Spinal cord (tissue), 10 donors: ENCODE results near the gene HOXC11. TPM values are rescaled to one million over a fixed set of nuclear protein-coding genes. Genes with fewer than 3 reads are reported as not detected.
A peak's percentile ranks its signal among the peaks of the same experiment; 100 is the strongest.

Experiments
- DNase-seq, 6 donors: peaks; one replicate each; pipeline versions ENCODE4 v3.0.0 to v3.0.0-alpha.2; 2013 to 2015; ENCODE audit warnings: low spot score in 6 of 6, low read depth in 4 of 6
- H3K27ac ChIP-seq: one replicate; pipeline ENCODE4 v1.5.1; 2013; ENCODE audit warnings: low read depth, low read length, control low read depth
- H3K27me3 ChIP-seq: one replicate; pipeline ENCODE4 v1.6.1; 2013; ENCODE audit warnings: low read length; ENCODE audit not compliant: control insufficient read depth, insufficient read depth
- H3K36me3 ChIP-seq: one replicate; pipeline ENCODE4 v1.6.1; 2013; ENCODE audit warnings: low read length; ENCODE audit not compliant: control insufficient read depth, insufficient read depth
- H3K4me1 ChIP-seq: one replicate; pipeline ENCODE4 v1.6.1; 2013; ENCODE audit warnings: low read length; ENCODE audit not compliant: control insufficient read depth, insufficient read depth
- H3K4me3 ChIP-seq: one replicate; pipeline ENCODE4 v1.5.1; 2013; ENCODE audit warnings: low read depth, low read length, control low read depth
- H3K9me3 ChIP-seq: one replicate; pipeline ENCODE4 v1.6.1; 2013; ENCODE audit warnings: low read length; ENCODE audit not compliant: control insufficient read depth, insufficient read depth
- WGBS: methylation state at CpG from one replicate; pipeline ENCODE4 v1.1.5; 2013; ENCODE audit warnings: missing lambda C conversion rate; ENCODE audit not compliant: insufficient coverage; 5-methylcytosine and 5-hydroxymethylcytosine counted together
- polyA plus RNA-seq, 2 donors: library from polyadenylated mRNA; unstranded; fragments of 120-200 nt; gene quantifications; one replicate each; pipeline ENCODE4 v1.2.1, GENCODE V29; 2013; ENCODE audit not compliant: insufficient read length in 2 of 2
- total RNA-seq, 2 donors: library from RNA; depleted of rRNA in 1 of 2; stranded (reverse); fragments of 120-200 nt in 1 of 2; fragments of >200 nt in 1 of 2; gene quantifications; one replicate each; pipeline versions ENCODE4 v1.2.3 to v1.2.4, GENCODE V29; 2013 to 2014
- donor health status: healthy.

The HOXC11 gene
- total and polyA plus RNA-seq, 4 donors, result 1.5 TPM; not detected in 3

- H3K4me1 ChIP-seq, result peaks cover 81% of the 10 kb centered on the region
- 15% methylated on average over 2 of the region's 3 CpGs for WGBS
- DNase-seq, result no peak
- no peaks in the 10 kb centered on the region for H3K36me3 ChIP-seq
- H3K4me3 ChIP-seq, result peak overlapping the region; percentile 88
- H3K9me3 ChIP-seq, result no peaks in the 10 kb centered on the region
- H3K27me3 ChIP-seq, result peaks cover 2% of the 10 kb centered on the region
- H3K27ac ChIP-seq, result peak overlapping the region; percentile 100
Observed at GRCh38 chr12:54016051-54016450, 43.1 kb downstream of the HOXC11 start.

- H3K27ac ChIP-seq, result peak overlapping the region; percentile 100
- peaks cover 2% of the 10 kb centered on the region for H3K27me3 ChIP-seq
- H3K4me3 ChIP-seq, result peak overlapping the region; percentile 88
- no peaks in the 10 kb centered on the region for H3K36me3 ChIP-seq
- DNase-seq, result peak in 3 of 6 donors; percentile 77 to 94 (median 80)
- WGBS, result 2% methylated on average over 13 of the region's 25 CpGs
- peaks cover 84% of the 10 kb centered on the region for H3K4me1 ChIP-seq
- H3K9me3 ChIP-seq, result no peaks in the 10 kb centered on the region
Observed at GRCh38 chr12:54016478-54016964, 43.6 kb downstream of the HOXC11 start.

- peaks cover 88% of the 10 kb centered on the region for H3K4me1 ChIP-seq
- 1% methylated on average over 21 of the region's 24 CpGs for WGBS
- H3K27me3 ChIP-seq, result peaks cover 2% of the 10 kb centered on the region
- H3K4me3 ChIP-seq, result peak overlapping the region; percentile 88
- H3K9me3 ChIP-seq, result no peaks in the 10 kb centered on the region
- peak overlapping the region; percentile 100 for H3K27ac ChIP-seq
- DNase-seq, result peak in 1 of 6 donors; percentile 88
- H3K36me3 ChIP-seq, result no peaks in the 10 kb centered on the region
Observed at GRCh38 chr12:54017027-54017788, 44.3 kb downstream of the HOXC11 start.

DNA sequence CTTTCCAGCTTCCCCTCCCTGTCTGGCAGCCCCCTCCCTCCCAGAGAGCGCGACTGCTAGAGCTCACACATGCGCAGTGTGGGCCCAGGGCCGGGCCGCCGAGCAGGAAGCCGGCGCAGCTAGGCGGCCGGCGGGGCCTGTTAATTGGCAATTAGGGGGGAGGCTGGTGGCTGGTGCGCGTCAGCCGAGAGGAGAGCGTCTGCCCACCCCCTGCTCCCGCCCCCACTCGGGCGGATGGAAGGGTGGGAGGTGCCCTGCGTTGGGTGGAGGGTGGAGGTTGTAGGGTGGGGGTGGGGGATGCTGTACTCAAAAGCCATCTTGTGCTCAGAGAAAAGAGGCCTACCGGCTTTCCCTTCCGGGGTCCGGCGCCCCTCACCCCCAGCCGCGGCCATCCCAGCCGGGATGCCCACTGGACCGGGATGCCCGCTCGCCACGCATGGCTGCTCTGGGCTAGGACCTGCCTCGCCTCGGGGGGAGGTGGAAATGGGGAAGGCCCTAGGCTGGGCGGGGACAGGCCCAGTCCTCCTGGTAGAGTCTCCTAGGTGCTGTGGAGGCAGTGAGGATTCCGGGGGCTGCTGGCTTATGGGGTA lies 45.0 kb downstream of the HOXC11 start:
- H3K27me3 ChIP-seq, result peaks cover 2% of the 10 kb centered on the region
- no peaks in the 10 kb centered on the region for H3K36me3 ChIP-seq
- DNase-seq, result peak in 5 of 6 donors; percentile 84 to 97 (median 89)
- peak overlapping the region; percentile 88 for H3K4me3 ChIP-seq
- no peaks in the 10 kb centered on the region for H3K9me3 ChIP-seq
- H3K4me1 ChIP-seq, result peaks cover 89% of the 10 kb centered on the region
- peak overlapping the region; percentile 100 for H3K27ac ChIP-seq
- WGBS, result 1% methylated on average over 22 of the region's 34 CpGs

- Histone ChIP-seq H3K4me3 (peak overlapping the region; percentile 88), H3K27ac (peak overlapping the region; percentile 100), H3K9me3 (no peaks in the 10 kb centered on the region), H3K4me1 (peaks cover 89% of the 10 kb centered on the region), H3K36me3 (no peaks in the 10 kb centered on the region), H3K27me3 (peaks cover 2% of the 10 kb centered on the region)
- 25% methylated on average over 15 of the region's 29 CpGs for WGBS
- DNase-seq, result peak in 1 of 6 donors; percentile 61
Observed at GRCh38 chr12:54018468-54018984, 45.6 kb downstream of the HOXC11 start.

DNA sequence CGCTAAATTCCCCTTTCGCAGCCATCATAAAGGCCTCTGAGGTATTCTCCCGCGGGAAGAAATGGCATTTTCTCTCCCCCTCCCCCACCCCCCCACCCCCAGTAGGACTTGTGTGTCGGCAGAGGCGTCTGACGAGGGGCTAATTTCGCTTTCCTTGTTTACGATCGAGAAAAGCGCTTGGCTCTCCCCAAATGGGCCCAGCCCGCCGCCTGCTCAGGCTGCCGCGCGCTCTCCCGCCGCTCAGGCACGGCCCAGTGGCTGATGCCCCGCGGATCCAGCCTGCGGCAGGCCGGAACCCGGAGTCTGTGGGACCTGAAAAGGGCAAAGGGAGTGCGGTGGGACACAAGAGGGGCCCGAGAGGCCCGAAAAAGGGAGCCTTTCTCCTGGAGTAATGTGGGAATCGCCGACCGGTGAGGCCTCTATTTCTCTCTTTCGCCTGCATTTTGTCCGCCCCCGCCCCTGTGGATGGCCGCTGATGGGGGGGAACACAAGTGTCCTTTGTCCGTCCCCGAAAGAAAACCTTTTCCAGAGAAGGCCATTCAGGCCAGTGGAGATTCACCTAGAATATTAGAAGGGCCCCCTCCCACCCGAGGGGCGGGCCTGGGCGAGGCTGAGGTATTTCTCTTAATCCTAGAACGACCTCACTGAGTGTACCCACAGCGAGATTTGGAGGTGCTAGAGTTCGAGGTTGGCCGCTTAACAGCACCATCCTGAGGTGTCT lies 46.3 kb downstream of the HOXC11 start:
- Histone ChIP-seq H3K4me1 (peaks cover 89% of the 10 kb centered on the region), H3K27me3 (no peaks in the 10 kb centered on the region), H3K4me3 (peak overlapping the region; percentile 88), H3K27ac (peak overlapping the region; percentile 100), H3K36me3 (no peaks in the 10 kb centered on the region), H3K9me3 (no peaks in the 10 kb centered on the region)
- 11% methylated on average over 31 of the region's 43 CpGs for WGBS
- DNase-seq, result peak in 1 of 6 donors; percentile 78

GRCh38 chr12:54019924-54020590 lies 47.1 kb downstream of the HOXC11 start:
- peak in 1 of 6 donors; percentile 53 for DNase-seq
- Histone ChIP-seq H3K27me3 (no peaks in the 10 kb centered on the region), H3K4me1 (peaks cover 89% of the 10 kb centered on the region), H3K27ac (peak overlapping the region; percentile 100), H3K9me3 (no peaks in the 10 kb centered on the region), H3K36me3 (no peaks in the 10 kb centered on the region), H3K4me3 (peak overlapping the region; percentile 88)
- WGBS, result 22% methylated on average over 7 of the region's 10 CpGs

DNA sequence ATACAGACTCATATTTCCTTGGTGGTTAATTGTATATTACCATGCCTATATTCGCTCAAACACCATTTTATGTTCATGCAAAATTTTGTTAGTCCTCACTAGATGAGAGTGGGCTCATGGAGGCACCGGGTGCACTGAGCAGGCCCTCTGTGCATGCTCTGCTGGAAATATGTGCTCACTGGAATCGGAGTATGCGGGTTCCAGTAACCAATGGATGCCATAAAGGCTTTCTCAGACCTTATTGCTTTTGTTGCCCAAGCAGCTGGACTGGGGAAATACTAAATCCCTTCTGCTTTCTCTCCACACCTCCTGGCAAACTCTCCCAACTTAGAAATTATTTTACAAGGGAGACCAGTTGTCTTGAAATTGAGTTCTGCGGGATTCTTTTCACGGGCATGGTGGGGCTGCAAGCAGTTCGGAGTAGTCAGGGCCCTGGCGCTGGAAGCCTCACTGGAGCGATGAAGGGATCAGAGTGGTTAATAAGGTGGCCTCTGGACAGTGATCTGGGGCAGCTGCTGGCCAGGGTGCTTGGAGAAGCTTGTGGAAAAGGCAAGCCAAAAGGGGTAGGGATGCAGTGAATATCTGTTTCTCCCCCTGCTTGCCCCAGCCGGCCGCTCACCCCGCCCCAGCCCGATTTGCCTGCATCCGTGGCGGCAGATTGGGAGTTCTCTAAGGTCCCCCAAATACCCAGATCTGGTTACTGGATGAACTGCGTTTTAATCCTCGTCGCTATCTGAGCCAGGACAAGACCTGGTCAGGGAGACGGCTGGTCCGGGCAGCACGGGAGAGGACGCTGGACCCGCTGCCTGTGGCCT lies 47.9 kb downstream of the HOXC11 start:
- Histone ChIP-seq H3K27me3 (no peaks in the 10 kb centered on the region), H3K36me3 (no peaks in the 10 kb centered on the region), H3K27ac (peak overlapping the region; percentile 100), H3K9me3 (no peaks in the 10 kb centered on the region), H3K4me3 (peak overlapping the region; percentile 88), H3K4me1 (peaks cover 86% of the 10 kb centered on the region)
- 31% methylated on average over 22 of the region's 23 CpGs for WGBS
- DNase-seq, result peak in 1 of 6 donors; percentile 60
